Measurements from ENCODE around the gene BCL7C.
"Not testable (repeated sequence)": the region's sequence is repeated elsewhere in the genome, so short reads cannot be mapped to it uniquely, and the experiment has no call there.

Gene BCL7C

GRCh38 chr16:30866031-30866430 lies 27.8 kb downstream of the BCL7C start:
- no peaks in the 10 kb centered on the region for H3K9me3 ChIP-seq
- intact Hi-C loops (cut with DNase I; ENCODE audit: low total_unique reads) = no loop called here
- H3K27ac ChIP-seq = no peak overlapping the region
- no peaks in the 10 kb centered on the region for H3K4me1 ChIP-seq
- no peak for DNase-seq
- H3K4me3 ChIP-seq = no peak overlapping the region
- TF ChIP-seq, protein P1, sequence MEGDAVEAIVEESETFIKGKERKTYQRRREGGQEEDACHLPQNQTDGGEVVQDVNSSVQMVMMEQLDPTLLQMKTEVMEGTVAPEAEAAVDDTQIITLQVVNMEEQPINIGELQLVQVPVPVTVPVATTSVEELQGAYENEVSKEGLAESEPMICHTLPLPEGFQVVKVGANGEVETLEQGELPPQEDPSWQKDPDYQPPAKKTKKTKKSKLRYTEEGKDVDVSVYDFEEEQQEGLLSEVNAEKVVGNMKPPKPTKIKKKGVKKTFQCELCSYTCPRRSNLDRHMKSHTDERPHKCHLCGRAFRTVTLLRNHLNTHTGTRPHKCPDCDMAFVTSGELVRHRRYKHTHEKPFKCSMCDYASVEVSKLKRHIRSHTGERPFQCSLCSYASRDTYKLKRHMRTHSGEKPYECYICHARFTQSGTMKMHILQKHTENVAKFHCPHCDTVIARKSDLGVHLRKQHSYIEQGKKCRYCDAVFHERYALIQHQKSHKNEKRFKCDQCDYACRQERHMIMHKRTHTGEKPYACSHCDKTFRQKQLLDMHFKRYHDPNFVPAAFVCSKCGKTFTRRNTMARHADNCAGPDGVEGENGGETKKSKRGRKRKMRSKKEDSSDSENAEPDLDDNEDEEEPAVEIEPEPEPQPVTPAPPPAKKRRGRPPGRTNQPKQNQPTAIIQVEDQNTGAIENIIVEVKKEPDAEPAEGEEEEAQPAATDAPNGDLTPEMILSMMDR (IDR thresholded peaks at IDR 0.05) = no peak
- no peaks in the 10 kb centered on the region for H3K27me3 ChIP-seq
- no peaks in the 10 kb centered on the region for H3K36me3 ChIP-seq

- H3K27me3 ChIP-seq; H3K4me3 ChIP-seq; H3K27ac ChIP-seq; H3K36me3 ChIP-seq; H3K9me3 ChIP-seq; intact Hi-C loops (cut with DNase I; ENCODE audit: low total_unique reads); H3K4me1 ChIP-seq; DNase-seq: not testable (repeated sequence)
Observed at GRCh38 chr16:30863178-30863577, 30.7 kb downstream of the BCL7C start.

DNA sequence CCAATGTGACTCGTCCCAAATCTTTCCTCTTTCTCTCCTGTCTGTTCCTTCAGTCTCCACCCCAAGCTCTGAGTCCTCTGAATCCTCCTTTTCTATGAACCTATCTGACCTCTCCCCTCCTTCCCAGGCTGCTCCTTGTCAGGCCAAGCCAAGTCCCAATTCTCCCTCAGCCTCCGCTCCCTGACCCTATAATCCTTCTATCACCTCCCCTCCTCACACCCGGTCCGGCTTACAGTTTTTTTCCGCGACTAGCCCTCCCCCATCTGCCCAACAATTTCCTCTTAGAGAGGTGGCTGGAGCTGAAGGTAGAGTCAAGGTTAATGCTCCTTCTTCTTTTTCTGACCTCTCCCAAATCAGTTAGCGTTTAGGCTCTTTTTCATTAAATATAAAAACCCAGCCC lies 33.1 kb downstream of the BCL7C start:
- intact Hi-C loops (cut with DNase I; ENCODE audit: low total_unique reads); H3K27ac ChIP-seq: not testable (repeated sequence)

DNA sequence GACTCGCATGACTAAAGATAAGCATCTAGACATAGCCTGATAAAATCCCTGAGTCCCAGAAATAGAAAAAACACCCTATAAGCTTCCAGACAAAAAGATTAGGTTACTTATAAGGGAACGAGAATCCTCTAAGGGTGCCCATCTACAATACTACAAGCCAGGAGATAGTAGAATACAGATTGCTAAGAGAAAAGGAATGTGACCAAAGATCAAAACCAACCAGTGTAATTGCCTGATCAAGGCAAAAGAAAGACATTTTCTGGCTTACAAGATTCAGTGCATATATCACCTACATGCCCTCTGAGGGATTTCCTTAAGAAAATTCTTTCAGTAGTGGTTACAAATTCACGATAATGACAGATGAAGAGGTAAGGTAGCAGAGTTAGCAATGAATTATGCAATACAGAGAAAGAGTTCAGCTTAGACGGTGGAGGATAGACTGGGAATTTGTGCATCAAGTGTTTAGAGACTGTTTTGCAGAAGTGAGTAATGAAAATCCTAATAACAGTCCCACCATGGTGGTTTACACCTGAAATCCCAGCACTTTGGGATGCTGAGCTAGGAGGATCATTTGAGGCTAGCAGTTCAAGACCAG lies 35.0 kb downstream of the BCL7C start:
- Histone ChIP-seq H3K27ac (no peak overlapping the region), H3K4me1 (no peaks in the 10 kb centered on the region), H3K27me3 (no peaks in the 10 kb centered on the region), H3K9me3 (no peaks in the 10 kb centered on the region), H3K4me3 (no peak overlapping the region), H3K36me3 (peaks cover 0 to 12% (median 10%) of the 10 kb centered on the region in 3 donors)
- TF ChIP-seq, protein P1 (IDR thresholded peaks at IDR 0.05) = no peak
- intact Hi-C loops (cut with DNase I; ENCODE audit: low total_unique reads) = no loop called here
- no peak for DNase-seq

More for the DNA sequence above, 33.1 kb downstream of the BCL7C start:
- H3K27me3 ChIP-seq, H3K4me3 ChIP-seq, H3K9me3 ChIP-seq, H3K36me3 ChIP-seq, DNase-seq, H3K4me1 ChIP-seq: not testable (repeated sequence)

GRCh38 chr16:30858111-30858495 lies 35.8 kb downstream of the BCL7C start:
- TF ChIP-seq, protein P1 (IDR thresholded peaks at IDR 0.05) = no peak
- intact Hi-C loops (cut with DNase I; ENCODE audit: low total_unique reads) = no loop called here
- no peak overlapping the region for H3K27ac ChIP-seq

GRCh38 chr16:30853758-30854157 lies 40.1 kb downstream of the BCL7C start:
- TF ChIP-seq, protein P1 (IDR thresholded peaks at IDR 0.05) = no peak
- H3K4me3 ChIP-seq = no peak overlapping the region
- H3K27me3 ChIP-seq = no peaks in the 10 kb centered on the region
- no peak for DNase-seq
- H3K27ac ChIP-seq = no peak overlapping the region
- no peaks in the 10 kb centered on the region for H3K4me1 ChIP-seq
- H3K36me3 ChIP-seq = peaks cover 0 to 19% (median 10%) of the 10 kb centered on the region in 3 donors
- intact Hi-C loops (cut with DNase I; ENCODE audit: low total_unique reads) = no loop called here
- no peaks in the 10 kb centered on the region for H3K9me3 ChIP-seq

More at GRCh38 chr16:30858111-30858495, 35.8 kb downstream of the BCL7C start:
- Histone ChIP-seq H3K4me3 (no peak overlapping the region), H3K4me1 (no peaks in the 10 kb centered on the region), H3K9me3 (no peaks in the 10 kb centered on the region), H3K36me3 (peaks cover 0 to 19% (median 10%) of the 10 kb centered on the region in 3 donors), H3K27me3 (no peaks in the 10 kb centered on the region)
- DNase-seq = no peak

- intact Hi-C loops (cut with DNase I; ENCODE audit: low total_unique reads) = no loop called here
- Histone ChIP-seq H3K4me1 (peaks cover 0 to 5% (median 3%) of the 10 kb centered on the region in 4 donors), H3K4me3 (no peak overlapping the region), H3K27me3 (no peaks in the 10 kb centered on the region), H3K9me3 (no peaks in the 10 kb centered on the region), H3K36me3 (peaks cover 0 to 14% (median 6%) of the 10 kb centered on the region in 3 donors), H3K27ac (no peak overlapping the region)
- no peak for DNase-seq
- TF ChIP-seq, protein P1 (IDR thresholded peaks at IDR 0.05) = no peak
Observed at GRCh38 chr16:30850246-30850645, 43.6 kb downstream of the BCL7C start.

Measured in tibial artery (tissue), 4 donors.